Psoas muscle (tissue), 8 donors: Measurements from ENCODE around the gene RBKS. TPM values are rescaled to one million over a fixed set of nuclear protein-coding genes. Genes with fewer than 3 reads are reported as not detected.
"Not testable (repeated sequence)": the region's sequence is repeated elsewhere in the genome, so short reads cannot be mapped to it uniquely, and the experiment has no call there.

Experiments used
- ATAC-seq, 4 donors: fragments of 200-7000 bp; cut with Tn5 transposase; one replicate each; pipeline ENCODE4 v1.9.1; 2020; ENCODE audit warnings: moderate library complexity in 3 of 4, mild to moderate bottlenecking in 2 of 4
- DNase-seq, 2 donors: peaks; one replicate each; pipeline ENCODE4 v3.0.0-alpha.2; 2020
- H3K27ac ChIP-seq: fragments of 200-600 bp; one replicate; pipeline ENCODE4 v1.8.0; 2022
- H3K27me3 ChIP-seq, 3 donors: fragments of 200-600 bp in 1 of 3; one replicate each; pipeline versions ENCODE4 v1.6.1 to v1.8.0; 2013 to 2022; ENCODE audit warnings: low read length in 2 of 3, mild to moderate bottlenecking in 2 of 3, moderate library complexity in 1 of 3; ENCODE audit not compliant: insufficient read depth in 3 of 3
- H3K36me3 ChIP-seq, 2 donors: fragments of 200-600 bp in 1 of 2; one replicate each; pipeline versions ENCODE4 v1.6.1 to v1.8.0; 2013 to 2022; ENCODE audit warnings: low read depth in 1 of 2, mild to moderate bottlenecking in 1 of 2, moderate library complexity in 1 of 2; ENCODE audit not compliant: insufficient read depth in 1 of 2
- H3K4me1 ChIP-seq: fragments of 200-600 bp; one replicate; pipeline ENCODE4 v1.8.0; 2022
- H3K4me3 ChIP-seq: fragments of 200-600 bp; one replicate; pipeline ENCODE4 v1.8.0; 2022; ENCODE audit warnings: mild to moderate bottlenecking
- H3K9me3 ChIP-seq: fragments of 200-600 bp; one replicate; pipeline ENCODE4 v1.8.0; 2022
- WGBS, 3 donors: extraction: QIAGEN DNeasy Blood & Tissue Kit; methylation state at CpG; one replicate each; pipeline versions ENCODE4 v1.1.6 to v1.1.7; 2013; 5-methylcytosine and 5-hydroxymethylcytosine counted together
- intact Hi-C, 2 donors: fragments of 100-400 bp; cut with DNase I; formaldehyde crosslinking; loops; one replicate each; pipeline versions ENCODE4 v1.11.0 to v1.14.2; 2022
- polyA plus RNA-seq, 3 donors: library from polyadenylated mRNA; stranded (reverse); fragments of 200-250 nt; gene quantifications; one replicate each; pipeline ENCODE4 v1.2.3, GENCODE V29; 2013
- total RNA-seq, 4 donors: library from RNA; stranded (reverse); fragmentation: NEBNext Ultra II Directional in 2 of 4; extraction: Animal tissue kit (Norgen Biotek cat#: 25700) in 2 of 4; gene quantifications; one replicate each; pipeline versions ENCODE4 v1.2.1 to v1.2.4, GENCODE V29; 2021 to 2023
- TF ChIP-seq, protein P1 (sequence below): fragments of 200-600 bp; IDR thresholded peaks from one replicate; pipeline ENCODE4 v1.8.0; 2022; ENCODE audit warnings: antibody characterized with exemption
- donor health status: healthy with polysubstance abuse.
- donor health status: DM: no; HTN: no; CAD: no; lungs with moderate emphysema.
- donor health status: Bipolar disorder and iron deficiency.
- donor health status: healthy.
- donor health status: DM: yes; HTN: yes; CAD: no.
- donor health status: DM: no; HTN: no; CAD: no.
- donor health status: DM: no; HTN: no; CAD: no.
- donor health status: DM: yes; HTN: yes; CAD: no.

The RBKS gene
- total and polyA plus RNA-seq, 7 donors, result 3.5 to 7.3 (median 4.1) TPM

DNA sequence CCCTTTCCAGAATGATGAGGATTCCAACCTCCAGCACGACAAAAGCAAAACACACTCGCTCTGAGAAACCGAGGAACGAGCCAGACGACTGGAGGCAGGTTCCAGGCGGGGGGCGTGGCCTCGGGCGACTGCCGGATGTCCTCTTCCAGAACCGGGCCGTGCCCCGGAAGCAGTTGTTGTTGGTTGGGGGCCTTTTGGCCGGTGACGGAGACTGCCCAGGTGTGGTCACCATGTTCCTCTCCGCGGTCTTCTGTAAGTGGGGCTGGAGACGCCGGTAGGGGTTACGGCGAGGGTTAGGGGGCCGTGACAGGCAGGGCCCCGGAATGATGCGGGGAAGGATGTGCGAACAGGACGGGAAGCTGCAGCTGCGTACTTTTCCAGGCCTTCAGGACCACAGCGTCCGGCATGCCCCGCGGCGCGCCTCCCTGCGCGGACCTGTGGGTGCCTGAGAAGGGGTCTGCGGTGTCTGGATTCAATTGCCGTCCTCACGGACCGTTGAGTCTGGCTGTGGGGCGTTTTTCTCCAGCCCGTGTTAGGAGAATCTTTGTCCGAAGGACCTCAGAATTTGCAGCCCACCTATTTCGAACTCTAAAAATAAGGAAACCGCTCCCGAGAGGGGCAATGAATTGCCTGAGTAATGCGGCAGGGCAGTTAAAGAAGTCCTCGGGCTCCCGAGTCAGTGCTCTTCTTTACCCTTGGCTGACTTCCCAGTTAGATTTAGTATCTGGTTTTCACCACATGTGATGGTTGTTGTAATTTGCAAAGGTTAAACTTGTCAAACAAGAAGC is 118.4 kb downstream of the RBKS start, which contains the start of gene MRPL33:
Gene MRPL33, plus strand, starts transcription at position 172 of the 788 bp plus-strand sequence. Its CDS starts 59 bp downstream, at position 231.
- Histone ChIP-seq H3K27ac (peak within 1 kb of the TSS; percentile 97), H3K36me3 (peaks cover 0 to 41% of the 10 kb centered on the region in 2 donors), H3K27me3 (no peaks in the 10 kb centered on the region), H3K9me3 (no peaks in the 10 kb centered on the region), H3K4me3 (peak within 1 kb of the TSS; percentile 93), H3K4me1 (peaks cover 44% of the 10 kb centered on the region)
- WGBS, 3 donors, result 0% methylated on average over 47 to 48 of the region's 48 CpGs
- DNase-seq (peak; percentile 97 to 98), ATAC-seq (peak; percentile 96 to 99 (median 97))
- TF ChIP-seq, protein P1, sequence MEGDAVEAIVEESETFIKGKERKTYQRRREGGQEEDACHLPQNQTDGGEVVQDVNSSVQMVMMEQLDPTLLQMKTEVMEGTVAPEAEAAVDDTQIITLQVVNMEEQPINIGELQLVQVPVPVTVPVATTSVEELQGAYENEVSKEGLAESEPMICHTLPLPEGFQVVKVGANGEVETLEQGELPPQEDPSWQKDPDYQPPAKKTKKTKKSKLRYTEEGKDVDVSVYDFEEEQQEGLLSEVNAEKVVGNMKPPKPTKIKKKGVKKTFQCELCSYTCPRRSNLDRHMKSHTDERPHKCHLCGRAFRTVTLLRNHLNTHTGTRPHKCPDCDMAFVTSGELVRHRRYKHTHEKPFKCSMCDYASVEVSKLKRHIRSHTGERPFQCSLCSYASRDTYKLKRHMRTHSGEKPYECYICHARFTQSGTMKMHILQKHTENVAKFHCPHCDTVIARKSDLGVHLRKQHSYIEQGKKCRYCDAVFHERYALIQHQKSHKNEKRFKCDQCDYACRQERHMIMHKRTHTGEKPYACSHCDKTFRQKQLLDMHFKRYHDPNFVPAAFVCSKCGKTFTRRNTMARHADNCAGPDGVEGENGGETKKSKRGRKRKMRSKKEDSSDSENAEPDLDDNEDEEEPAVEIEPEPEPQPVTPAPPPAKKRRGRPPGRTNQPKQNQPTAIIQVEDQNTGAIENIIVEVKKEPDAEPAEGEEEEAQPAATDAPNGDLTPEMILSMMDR, result no peak
- intact Hi-C loops, result loop anchor here (5.0 to 10.0 kb wide), 4 partner anchors 49 to 623 kb away; partner anchors contain the start of genes FOSL2 (in 2 of the 2), BABAM2 (in 1 of the 2) and RBKS (in 1 of the 2)

DNA sequence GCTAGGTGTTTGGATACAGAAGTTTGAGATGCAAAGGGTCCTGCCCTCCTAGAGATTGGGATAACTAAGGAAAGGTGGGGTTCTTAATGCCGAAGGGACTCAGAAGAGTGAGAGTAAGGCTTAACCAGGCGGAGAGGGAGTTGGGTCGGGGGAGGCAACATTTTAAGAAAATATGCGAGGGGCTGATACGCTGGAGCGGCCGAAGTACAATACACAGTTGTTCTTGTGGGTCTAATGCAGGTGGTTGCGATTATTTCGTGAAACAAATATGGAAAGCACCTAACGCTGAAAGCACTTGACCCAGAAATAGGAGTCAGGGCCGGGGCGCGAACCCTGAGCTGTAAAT is 119.0 kb downstream of the RBKS start:
- Histone ChIP-seq H3K4me1 (peaks cover 38% of the 10 kb centered on the region), H3K36me3 (peaks cover 0 to 36% of the 10 kb centered on the region in 2 donors), H3K4me3 (peak overlapping the region; percentile 93), H3K9me3 (no peaks in the 10 kb centered on the region), H3K27ac (peak overlapping the region; percentile 97), H3K27me3 (no peaks in the 10 kb centered on the region)
- 9 to 12% (median 10%) methylated on average over 13 of the region's 13 CpGs for WGBS, 3 donors
- DNase-seq, result no peak
- TF ChIP-seq, protein P1, result no peak
- intact Hi-C loops, result loop anchor here (5.0 to 10.0 kb wide), 4 partner anchors 49 to 624 kb away; partner anchors contain the start of genes FOSL2 (in 2 of the 2), BABAM2 (in 1 of the 2) and RBKS (in 1 of the 2)
- peak in 2 of 4 donors; percentile 2 for ATAC-seq

- ATAC-seq (no peak), DNase-seq (no peak)
- WGBS, 3 donors, result 86 to 91% (median 88%) methylated on average over 2 of the region's 2 CpGs
- H3K27me3 ChIP-seq, result no peaks in the 10 kb centered on the region
- intact Hi-C loops, result no loop called here
- H3K4me1 ChIP-seq, result peaks cover 8% of the 10 kb centered on the region
- H3K27ac ChIP-seq, result no peak overlapping the region
- no peaks in the 10 kb centered on the region for H3K9me3 ChIP-seq
- peak overlapping the region; percentile 56 for H3K4me3 ChIP-seq
- TF ChIP-seq, protein P1, result no peak
- H3K36me3 ChIP-seq, result no peaks in the 10 kb centered on the region
Measured at GRCh38 chr2:27766287-27766661, 123.9 kb downstream of the RBKS start.

- DNase-seq (peak; percentile 69 to 76), ATAC-seq (peak; percentile 72 to 87 (median 78))
- no peaks in the 10 kb centered on the region for H3K36me3 ChIP-seq
- peaks cover 4% of the 10 kb centered on the region for H3K4me1 ChIP-seq
- TF ChIP-seq, protein P1, result no peak
- 19 to 22% (median 20%) methylated on average over 29 of the region's 29 CpGs for WGBS, 3 donors
- H3K4me3 ChIP-seq, result peak overlapping the region; percentile 56
- intact Hi-C loops, result no loop called here
- H3K27ac ChIP-seq, result no peak overlapping the region
- no peaks in the 10 kb centered on the region for H3K9me3 ChIP-seq
- H3K27me3 ChIP-seq, result no peaks in the 10 kb centered on the region
Measured at GRCh38 chr2:27765621-27766286, 124.4 kb downstream of the RBKS start.

DNA sequence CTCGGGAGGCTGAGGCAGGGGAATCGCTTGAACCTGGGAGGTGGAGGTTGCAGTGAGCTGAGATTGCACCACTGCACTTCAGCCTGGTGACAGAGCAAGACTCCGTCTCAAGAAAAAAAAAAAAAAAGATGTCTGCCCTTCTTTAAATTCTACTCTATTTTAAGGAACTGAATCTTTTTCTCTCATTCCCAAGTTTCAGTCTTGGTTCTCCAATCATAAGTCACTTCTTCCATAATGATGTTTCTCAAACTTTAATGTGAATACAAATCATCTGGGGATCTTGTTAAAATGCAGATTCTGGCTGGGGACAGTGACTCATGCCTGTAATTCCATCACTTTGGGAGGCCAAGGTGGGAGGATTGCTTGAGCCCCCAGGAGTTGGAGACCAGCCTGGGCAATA is 125.7 kb downstream of the RBKS start:
- H3K4me1 ChIP-seq, H3K27me3 ChIP-seq, intact Hi-C loops, DNase-seq, H3K9me3 ChIP-seq, H3K36me3 ChIP-seq, H3K4me3 ChIP-seq, H3K27ac ChIP-seq, ATAC-seq: not testable (repeated sequence)
- 90 to 94% (median 93%) methylated on average over 3 of the region's 3 CpGs for WGBS, 3 donors
